Dendritic cell treated with granulocyte-macrophage colony-stimulating factor and Interleukin-4, amounts not matched to agents 40 ng/mL and 50 ng/mL, for 4 days (primary cell): ENCODE measurements around the gene KIF18A.

Experiments used
- H3K27ac Mint-ChIP-seq: one replicate; pipeline ENCODE4 v1.8.0; 2022; ENCODE audit warnings: mild to moderate bottlenecking, mixed read lengths
- H3K27me3 Mint-ChIP-seq: one replicate; pipeline ENCODE4 v1.8.0; 2022; ENCODE audit warnings: mild to moderate bottlenecking, mixed read lengths
- H3K36me3 Mint-ChIP-seq: one replicate; pipeline ENCODE4 v1.8.0; 2022; ENCODE audit warnings: low read depth, mixed read lengths
- H3K4me1 Mint-ChIP-seq: one replicate; pipeline ENCODE4 v1.8.0; 2022; ENCODE audit warnings: low read depth, mixed read lengths
- H3K4me3 Mint-ChIP-seq: one replicate; pipeline ENCODE4 v1.8.0; 2022; ENCODE audit warnings: mild to moderate bottlenecking, moderate library complexity, mixed read lengths
- H3K9me3 Mint-ChIP-seq: one replicate; pipeline ENCODE4 v1.8.0; 2022; ENCODE audit warnings: mixed read lengths
- intact Hi-C: fragments of 100-400 bp; cut with micrococcal nuclease; formaldehyde crosslinking; loops from one replicate; pipeline ENCODE4 v1.15.0; 2022

Gene KIF18A

DNA sequence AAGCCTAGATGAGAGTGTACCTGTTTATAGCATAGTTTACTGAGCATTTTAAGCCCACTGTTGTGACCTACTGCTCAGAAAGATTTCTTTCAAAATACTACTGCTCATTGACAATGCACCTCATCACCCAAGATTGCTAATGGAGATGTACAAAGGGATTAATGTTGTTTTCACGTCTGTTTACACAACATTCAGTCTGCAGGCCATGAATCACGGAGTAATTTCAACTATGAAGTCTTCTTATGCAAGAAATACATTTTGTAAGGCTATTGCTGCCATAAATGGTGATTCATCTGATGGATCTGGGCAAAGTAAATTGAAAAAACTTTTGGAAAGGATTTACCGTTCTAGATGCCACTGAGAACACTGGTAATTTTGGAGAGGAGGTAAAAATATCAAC, 112.9 kb downstream of the KIF18A start:
- no peaks in the 10 kb centered on the region for H3K4me1 Mint-ChIP-seq
- no peaks in the 10 kb centered on the region for H3K36me3 Mint-ChIP-seq
- H3K9me3 Mint-ChIP-seq, result peaks cover 8% of the 10 kb centered on the region
- H3K27ac Mint-ChIP-seq, result no peak overlapping the region
- no peaks in the 10 kb centered on the region for H3K27me3 Mint-ChIP-seq
- intact Hi-C loops, result no loop called here
- H3K4me3 Mint-ChIP-seq, result no peak overlapping the region

- intact Hi-C loops, result no loop called here
- Mint-ChIP-seq H3K4me1 (no peaks in the 10 kb centered on the region), H3K27ac (no peak overlapping the region), H3K36me3 (no peaks in the 10 kb centered on the region), H3K9me3 (no peaks in the 10 kb centered on the region), H3K27me3 (no peaks in the 10 kb centered on the region), H3K4me3 (no peak overlapping the region)
Observed at GRCh38 chr11:27991736-27992135, 116.2 kb downstream of the KIF18A start.

- intact Hi-C loops, result no loop called here
- no peak overlapping the region for H3K27ac Mint-ChIP-seq
- H3K9me3 Mint-ChIP-seq, result no peaks in the 10 kb centered on the region
- H3K36me3 Mint-ChIP-seq, result no peaks in the 10 kb centered on the region
- no peak overlapping the region for H3K4me3 Mint-ChIP-seq
- no peaks in the 10 kb centered on the region for H3K4me1 Mint-ChIP-seq
- H3K27me3 Mint-ChIP-seq, result no peaks in the 10 kb centered on the region
Observed at GRCh38 chr11:27977527-27977926, 130.4 kb downstream of the KIF18A start.

DNA sequence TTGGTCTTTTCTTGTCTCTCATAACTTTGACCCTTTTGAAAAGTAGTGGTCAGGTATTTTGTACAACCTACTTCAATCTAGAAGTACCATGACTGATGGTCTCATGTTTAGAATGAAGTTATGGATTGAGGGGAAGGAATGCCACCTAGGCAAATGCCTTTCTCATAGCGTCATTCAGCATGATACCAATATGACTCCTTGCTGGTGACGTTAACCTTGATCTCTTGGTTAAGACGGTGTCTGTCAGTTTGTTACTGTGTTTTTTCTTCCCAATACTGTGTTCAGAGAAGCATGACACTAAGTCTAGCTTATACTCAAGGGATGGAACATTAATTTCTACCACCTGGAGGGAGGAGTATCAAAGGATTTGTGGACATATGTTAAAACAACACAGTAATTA, 130.9 kb downstream of the KIF18A start:
- H3K4me3 Mint-ChIP-seq, result no peak overlapping the region
- intact Hi-C loops, result no loop called here
- no peaks in the 10 kb centered on the region for H3K27me3 Mint-ChIP-seq
- no peak overlapping the region for H3K27ac Mint-ChIP-seq
- H3K9me3 Mint-ChIP-seq, result no peaks in the 10 kb centered on the region
- H3K36me3 Mint-ChIP-seq, result no peaks in the 10 kb centered on the region
- no peaks in the 10 kb centered on the region for H3K4me1 Mint-ChIP-seq

DNA sequence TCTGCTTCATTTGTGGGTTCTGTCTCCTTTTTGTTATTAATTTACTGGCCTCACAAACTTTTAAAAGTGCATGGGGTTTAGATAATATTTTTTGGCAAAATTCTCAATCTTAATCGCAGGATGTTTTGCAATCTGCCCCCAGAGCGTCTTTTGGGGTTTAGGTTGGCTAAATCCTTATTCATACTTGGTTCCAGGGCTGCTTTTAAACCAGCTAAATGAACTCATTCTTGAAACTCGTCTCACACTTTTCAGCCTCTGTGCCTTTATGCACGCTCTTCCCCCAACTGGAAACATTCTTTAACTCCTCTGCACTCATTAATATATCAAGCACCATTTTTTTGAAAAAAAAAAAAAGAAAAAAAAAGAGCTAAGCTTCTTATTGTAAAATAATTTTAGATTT, 131.7 kb downstream of the KIF18A start:
- Mint-ChIP-seq H3K36me3 (no peaks in the 10 kb centered on the region), H3K4me3 (no peak overlapping the region), H3K4me1 (no peaks in the 10 kb centered on the region), H3K27ac (no peak overlapping the region), H3K9me3 (no peaks in the 10 kb centered on the region), H3K27me3 (no peaks in the 10 kb centered on the region)
- intact Hi-C loops, result no loop called here

DNA sequence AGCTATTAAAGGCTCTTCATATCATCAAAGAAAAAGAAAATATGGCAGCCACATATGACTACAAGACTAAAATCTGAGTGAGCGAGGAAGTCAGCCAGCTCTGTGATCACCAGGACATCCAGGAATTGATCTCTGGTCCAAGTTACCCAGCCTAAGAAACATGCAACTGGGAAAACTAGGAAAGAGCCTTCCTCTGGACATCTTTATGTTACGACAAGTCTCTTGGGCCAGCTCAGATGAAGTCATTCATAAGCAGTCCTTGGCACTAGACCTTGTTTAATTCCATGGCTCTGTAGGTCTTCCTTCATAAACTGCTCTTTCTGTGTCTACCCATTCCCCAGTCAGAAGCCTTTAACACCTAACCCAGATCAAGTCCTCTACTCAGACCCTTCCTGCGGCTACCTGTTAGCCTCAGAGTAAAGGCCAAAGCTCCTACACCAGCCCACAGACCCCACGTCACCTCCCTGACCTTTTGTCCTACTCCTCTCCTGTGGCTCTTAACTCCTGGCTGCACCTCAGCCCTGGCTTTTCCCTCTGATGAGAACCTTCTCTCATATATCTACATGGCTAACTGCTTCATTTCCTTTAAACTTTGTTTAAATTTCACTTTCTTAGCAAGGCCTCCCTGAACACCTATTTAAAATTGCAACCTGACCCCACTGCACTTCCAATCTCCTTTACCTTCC, 134.0 kb downstream of the KIF18A start:
- Mint-ChIP-seq H3K4me3 (no peak overlapping the region), H3K9me3 (no peaks in the 10 kb centered on the region), H3K36me3 (no peaks in the 10 kb centered on the region), H3K27ac (no peak overlapping the region), H3K27me3 (no peaks in the 10 kb centered on the region), H3K4me1 (no peaks in the 10 kb centered on the region)
- intact Hi-C loops, result no loop called here

GRCh38 chr11:27972522-27973170, 135.3 kb downstream of the KIF18A start:
- Mint-ChIP-seq H3K27me3 (no peaks in the 10 kb centered on the region), H3K4me3 (no peak overlapping the region), H3K27ac (no peak overlapping the region), H3K4me1 (no peaks in the 10 kb centered on the region), H3K9me3 (no peaks in the 10 kb centered on the region), H3K36me3 (no peaks in the 10 kb centered on the region)
- intact Hi-C loops, result no loop called here

- Mint-ChIP-seq H3K9me3 (no peaks in the 10 kb centered on the region), H3K4me1 (no peaks in the 10 kb centered on the region), H3K4me3 (no peak overlapping the region), H3K36me3 (no peaks in the 10 kb centered on the region), H3K27me3 (no peaks in the 10 kb centered on the region), H3K27ac (no peak overlapping the region)
- intact Hi-C loops, result no loop called here
Observed at GRCh38 chr11:27971171-27971570, 136.8 kb downstream of the KIF18A start.
